GM18861 (cell line): ENCODE results near the gene CORO6.
"Not testable (repeated sequence)": the region's sequence is repeated elsewhere in the genome, so short reads cannot be mapped to it uniquely, and the experiment has no call there.

Source experiments
- ATAC-seq: cut with Tn5 transposase; IDR thresholded peaks from one replicate; pipeline ENCODE4 v1.9.1; 2021; ENCODE audit not compliant: unreplicated experiment

Gene CORO6

GRCh38 chr17:29622337-29623282 is at the start of gene CORO6:
Gene CORO6, minus strand, starts transcription at chr17:29622912. Its CDS starts 1,491 bp downstream, at chr17:29621421.
- no peak for ATAC-seq

- no peak for ATAC-seq
These were observed 48.9 kb upstream of the CORO6 start for GRCh38 chr17:29671661-29672060.

- ATAC-seq, result no peak
These were observed 46.6 kb upstream of the CORO6 start for GRCh38 chr17:29669266-29669665.

- no peak for ATAC-seq
These were observed 45.3 kb upstream of the CORO6 start for GRCh38 chr17:29667969-29668368.

GRCh38 chr17:29665481-29665810 is 42.7 kb upstream of the CORO6 start:
- ATAC-seq, result no peak

GRCh38 chr17:29664743-29665480 is 42.2 kb upstream of the CORO6 start:
- no peak for ATAC-seq

GRCh38 chr17:29663155-29663554 is 40.4 kb upstream of the CORO6 start:
- no peak for ATAC-seq

GRCh38 chr17:29661213-29661612 is 38.5 kb upstream of the CORO6 start:
- no peak for ATAC-seq

GRCh38 chr17:29659155-29659554 is 36.4 kb upstream of the CORO6 start:
- ATAC-seq, result no peak

- ATAC-seq, result no peak
These were observed 32.6 kb upstream of the CORO6 start for GRCh38 chr17:29655323-29655722.

- ATAC-seq, result no peak
These were observed 31.4 kb upstream of the CORO6 start for GRCh38 chr17:29653995-29654714.

- ATAC-seq, result no peak
These were observed 30.3 kb upstream of the CORO6 start for GRCh38 chr17:29652976-29653375.

- ATAC-seq, result not testable (repeated sequence)
These were observed 29.2 kb upstream of the CORO6 start for GRCh38 chr17:29651913-29652312.

GRCh38 chr17:29650396-29650795 is 27.7 kb upstream of the CORO6 start:
- ATAC-seq, result no peak

GRCh38 chr17:29649359-29649758 is 26.6 kb upstream of the CORO6 start:
- no peak for ATAC-seq

- no peak for ATAC-seq
These were observed 25.3 kb upstream of the CORO6 start for GRCh38 chr17:29648005-29648404.

GRCh38 chr17:29645515-29646051 is 22.9 kb upstream of the CORO6 start:
- ATAC-seq, result no peak

GRCh38 chr17:29643817-29644160 is 21.1 kb upstream of the CORO6 start:
- no peak for ATAC-seq

GRCh38 chr17:29642171-29642611 is 19.5 kb upstream of the CORO6 start:
- no peak for ATAC-seq

GRCh38 chr17:29640981-29641642 is 18.4 kb upstream of the CORO6 start:
- ATAC-seq, result no peak

- no peak for ATAC-seq
These were observed 17.7 kb upstream of the CORO6 start for GRCh38 chr17:29640413-29640812.
